HepG2 (cell line): ENCODE measurements around the gene SUN1. TPM values are rescaled to one million over a fixed set of nuclear protein-coding genes. Genes with fewer than 3 reads are reported as not detected.

Experiments
- CCDC6 ChIP-seq: sonication (generic); formaldehyde crosslinking; IDR thresholded peaks from 2 replicates; pipeline ENCODE4 v1.8.1; 2022; ENCODE audit warnings: mild to moderate bottlenecking, missing genetic modification reagents, moderate library complexity
- DPF2 ChIP-seq: sonication (generic); formaldehyde crosslinking; IDR thresholded peaks from 2 replicates; pipeline ENCODE4 v1.4.0; 2020; ENCODE audit warnings: mild to moderate bottlenecking, low read depth, missing genetic modification reagents, borderline replicate concordance
- ETV6 ChIP-seq: sonication (generic); formaldehyde crosslinking; conservative IDR thresholded peaks from 2 replicates; pipeline ENCODE4 v1.4.0; 2020; ENCODE audit warnings: missing genetic modification reagents
- HINFP ChIP-seq: sonication (generic); formaldehyde crosslinking; IDR thresholded peaks from 2 replicates; pipeline ENCODE4 v1.4.0; 2020; ENCODE audit warnings: low read depth, mild to moderate bottlenecking, missing genetic modification reagents
- MAF1 ChIP-seq: sonication (generic); formaldehyde crosslinking; IDR thresholded peaks from 2 replicates; pipeline ENCODE4 v1.5.0; 2020; ENCODE audit warnings: missing genetic modification reagents, borderline replicate concordance
- PRDM15 ChIP-seq: sonication (generic); formaldehyde crosslinking; IDR thresholded peaks from 2 replicates; pipeline ENCODE4 v1.4.0; 2020; ENCODE audit warnings: missing genetic modification reagents
- SNAPC4 ChIP-seq: sonication (generic); formaldehyde crosslinking; IDR thresholded peaks from 2 replicates; pipeline ENCODE4 v1.4.0; 2020; ENCODE audit warnings: mild to moderate bottlenecking, missing genetic modification reagents
- ZNF142 ChIP-seq: sonication (generic); formaldehyde crosslinking; IDR thresholded peaks from 2 replicates; pipeline ENCODE4 v1.4.0; 2020; ENCODE audit warnings: missing genetic modification reagents
- ZNF577 ChIP-seq: sonication (generic); formaldehyde crosslinking; IDR thresholded peaks from 2 replicates; pipeline ENCODE4 v1.4.0; 2020; ENCODE audit warnings: mild to moderate bottlenecking, low read depth, missing genetic modification reagents, borderline replicate concordance
- ZNF605 ChIP-seq: sonication (generic); formaldehyde crosslinking; IDR thresholded peaks from 2 replicates; pipeline ENCODE4 v1.8.0; 2022; ENCODE audit warnings: mild to moderate bottlenecking, missing genetic modification reagents
- ZNF644 ChIP-seq: IDR thresholded peaks from 2 replicates; pipeline ENCODE4 v1.6.1; 2016; ENCODE audit warnings: low read depth
- ZNF772 ChIP-seq: sonication (generic); formaldehyde crosslinking; IDR thresholded peaks from 2 replicates; pipeline ENCODE4 v1.5.0; 2020; ENCODE audit warnings: mild to moderate bottlenecking, missing genetic modification reagents
- polyA plus RNA-seq, 8 experiments: library from polyadenylated mRNA; depleted of rRNA in 3 of 8; stranded (reverse) in 7 of 8; unstranded in 1 of 8; fragments of >200 nt; fragmentation: Illumina TruSeq in 4 of 8; extraction: Trizol in 4 of 8; gene quantifications; 2 replicates each; pipeline versions ENCODE4 v1.2.1 to v1.2.3, GENCODE V29; 2011 to 2016; ENCODE audit warnings: low read depth in 4 of 8, missing spikeins in 1 of 8, mixed read lengths in 1 of 8; ENCODE audit not compliant: insufficient read depth in 1 of 8
- total RNA-seq, 5 experiments: library from RNA; depleted of rRNA; stranded (reverse); fragments of >200 nt; fragmentation: Illumina TruSeq; extraction: Trizol; gene quantifications; 2 replicates each; pipeline ENCODE4 v1.2.3, GENCODE V29; 2016; ENCODE audit warnings: low read depth in 1 of 5

Gene SUN1
- total and polyA plus RNA-seq, 2 of the 13 experiments (the other 11 are each of a cell fraction or from before 2014, with no cell fraction given), result 47.0 to 126 TPM

GRCh38 chr7:873367-874002 lies 41.2 kb downstream of the SUN1 start (continued):
- peak; percentile 78; the same call in 1 of the 2 replicates for TF ChIP-seq ZNF142 (CRISPR knock-in tag)
- peak; percentile 95 for TF ChIP-seq ZNF605 (CRISPR knock-in tag)
- TF ChIP-seq CCDC6 (CRISPR knock-in tag), result peak; percentile 94
- no peak for TF ChIP-seq ZNF644
- TF ChIP-seq HINFP (CRISPR knock-in tag), result peak; percentile 86
- peak; percentile 28; the same call in 1 of the 2 replicates for TF ChIP-seq DPF2 (CRISPR knock-in tag)
- TF ChIP-seq PRDM15, result peak; percentile 48; the same call in 1 of the 2 replicates
- no peak for TF ChIP-seq SNAPC4 (CRISPR knock-in tag)
- TF ChIP-seq ZNF577 (CRISPR knock-in tag), result no peak
- TF ChIP-seq ETV6 (CRISPR knock-in tag), result 0 out of 2 replicates have a peak, but pooled peaks have one; percentile 45
- no peak for TF ChIP-seq MAF1
- TF ChIP-seq ZNF772 (CRISPR knock-in tag), result peak; percentile 82; the same call in 1 of the 2 replicates
